Right renal cortex interstitium (tissue), 3 donors: Measurements from ENCODE around the gene SLC17A9. TPM values are rescaled to one million over a fixed set of nuclear protein-coding genes. Genes with fewer than 3 reads are reported as not detected.
"Not testable (repeated sequence)": the region's sequence is repeated elsewhere in the genome, so short reads cannot be mapped to it uniquely, and the experiment has no call there.

Experiments used
- DNase-seq, 3 donors: peaks; one replicate each; pipeline ENCODE4 v3.0.0-alpha.2; 2013; ENCODE audit warnings: low read depth in 3 of 3, low spot score in 2 of 3
- polyA plus RNA-seq, 3 donors: library from polyadenylated mRNA; unstranded; fragments of 120-200 nt; gene quantifications; one replicate each; pipeline ENCODE4 v1.2.1, GENCODE V29; 2013; ENCODE audit not compliant: insufficient read length in 3 of 3

SLC17A9 gene
- polyA plus RNA-seq, 3 donors, result 0.95 to 1.2 (median 1.1) TPM

GRCh38 chr20:62953839-62954703 lies 1.6 kb downstream of the SLC17A9 start:
- DNase-seq, result peak in 2 of 3 donors; percentile 52 to 71

GRCh38 chr20:62955519-62956386 lies 3.2 kb downstream of the SLC17A9 start:
- no peak for DNase-seq

GRCh38 chr20:62956387-62957135 lies 4.1 kb downstream of the SLC17A9 start:
- DNase-seq, result no peak

- DNase-seq, result no peak
Measured at GRCh38 chr20:62957136-62958117, 4.9 kb downstream of the SLC17A9 start.

DNA sequence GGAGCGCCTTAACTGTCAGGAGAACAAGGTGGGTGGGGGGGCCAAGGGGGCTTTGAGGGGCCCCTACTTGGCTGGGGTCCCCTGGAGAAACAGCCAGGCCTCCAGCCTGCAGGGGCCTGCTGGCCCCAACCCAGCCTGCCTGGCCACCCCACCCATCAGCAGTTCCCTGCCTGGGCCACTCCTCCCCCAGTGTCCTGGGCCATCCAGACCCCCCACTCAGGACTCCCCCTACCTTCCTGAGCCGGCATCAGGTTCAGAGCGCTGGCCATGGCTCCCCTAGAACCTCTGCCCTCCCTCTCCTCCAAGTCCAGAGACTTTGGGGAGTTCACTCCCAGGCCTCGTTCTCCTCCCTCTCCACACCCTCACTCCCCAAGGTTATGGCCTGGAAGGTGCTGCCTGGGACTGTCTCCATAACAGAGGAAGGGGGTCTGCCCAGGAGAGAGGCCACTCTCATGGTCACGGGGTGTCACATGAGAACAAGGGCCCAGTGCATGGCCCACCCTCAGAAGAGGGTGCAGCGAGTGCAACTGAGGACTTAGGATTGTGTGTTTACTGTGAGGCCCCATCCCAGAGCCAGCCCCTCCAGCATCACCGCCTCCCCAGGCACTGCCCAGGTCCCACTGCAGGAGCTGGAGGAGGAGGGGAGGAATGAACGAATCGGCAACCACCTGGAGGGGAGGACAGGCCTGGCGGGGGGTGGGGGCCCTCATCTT lies 6.0 kb downstream of the SLC17A9 start:
- no peak for DNase-seq

- DNase-seq, result no peak
Measured at GRCh38 chr20:62959101-62959971, 6.8 kb downstream of the SLC17A9 start.

GRCh38 chr20:62959998-62960436 lies 7.5 kb downstream of the SLC17A9 start:
- no peak for DNase-seq

DNA sequence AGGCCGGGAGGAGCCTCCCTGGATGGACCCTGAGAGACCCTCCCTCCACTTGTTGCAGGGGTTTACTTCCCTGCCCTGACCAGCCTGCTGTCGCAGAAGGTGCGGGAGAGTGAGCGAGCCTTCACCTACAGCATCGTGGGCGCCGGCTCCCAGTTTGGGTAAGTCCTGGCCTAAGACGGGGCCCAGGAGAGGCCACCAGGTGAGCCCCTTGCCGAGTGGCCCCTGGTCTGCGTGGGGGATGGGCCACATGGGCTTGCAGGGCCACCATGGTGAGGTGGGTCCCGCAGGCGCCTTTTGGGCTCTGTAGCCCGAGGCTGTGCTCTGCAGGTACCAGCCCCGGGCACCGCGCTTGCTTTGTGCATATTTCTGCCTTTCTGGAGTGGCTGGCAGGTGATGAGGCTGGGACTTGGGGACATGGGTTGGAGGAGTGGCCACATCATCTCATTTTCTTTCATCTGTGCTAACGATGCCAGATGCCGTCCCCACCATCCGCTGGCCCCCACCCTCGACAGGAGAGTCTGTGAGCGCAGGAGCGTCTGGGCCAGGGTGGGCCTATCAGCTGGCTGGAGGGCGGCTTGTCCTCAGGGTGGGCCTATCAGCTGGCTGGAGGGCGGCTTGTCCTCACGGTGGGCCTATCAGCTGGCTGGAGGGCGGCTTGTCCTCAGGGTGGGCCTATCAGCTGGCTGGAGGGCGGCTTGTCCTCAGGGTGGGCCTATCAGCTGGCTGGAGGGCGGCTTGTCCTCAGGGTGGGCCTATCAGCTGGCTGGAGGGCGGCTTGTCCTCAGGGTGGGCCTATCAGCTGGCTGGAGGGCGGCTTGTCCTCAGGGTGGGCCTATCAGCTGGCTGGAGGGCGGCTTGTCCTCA lies 8.2 kb downstream of the SLC17A9 start:
- DNase-seq, result not testable (repeated sequence)

DNA sequence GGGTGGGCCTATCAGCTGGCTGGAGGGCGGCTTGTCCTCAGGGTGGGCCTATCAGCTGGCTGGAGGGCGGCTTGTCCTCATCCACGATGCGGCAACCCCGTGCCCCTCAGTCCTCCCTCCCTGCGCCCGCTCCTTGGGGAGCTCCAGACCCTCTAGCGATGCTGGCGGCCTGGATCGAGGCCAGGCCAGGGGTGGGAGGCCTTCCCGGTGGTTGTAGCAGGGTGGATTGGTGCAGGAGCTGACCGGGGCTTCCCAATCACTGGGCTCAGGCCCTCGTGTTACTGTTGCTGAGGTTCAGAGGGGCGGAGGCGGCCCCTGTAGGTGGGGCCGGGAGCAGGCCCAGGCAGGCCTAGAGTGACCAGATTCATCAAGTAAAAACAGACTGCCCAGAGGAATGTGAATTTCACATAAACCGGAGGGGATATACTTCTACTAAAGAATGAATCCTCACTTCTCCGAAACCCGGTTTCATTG lies 8.8 kb downstream of the SLC17A9 start:
- no peak for DNase-seq

DNA sequence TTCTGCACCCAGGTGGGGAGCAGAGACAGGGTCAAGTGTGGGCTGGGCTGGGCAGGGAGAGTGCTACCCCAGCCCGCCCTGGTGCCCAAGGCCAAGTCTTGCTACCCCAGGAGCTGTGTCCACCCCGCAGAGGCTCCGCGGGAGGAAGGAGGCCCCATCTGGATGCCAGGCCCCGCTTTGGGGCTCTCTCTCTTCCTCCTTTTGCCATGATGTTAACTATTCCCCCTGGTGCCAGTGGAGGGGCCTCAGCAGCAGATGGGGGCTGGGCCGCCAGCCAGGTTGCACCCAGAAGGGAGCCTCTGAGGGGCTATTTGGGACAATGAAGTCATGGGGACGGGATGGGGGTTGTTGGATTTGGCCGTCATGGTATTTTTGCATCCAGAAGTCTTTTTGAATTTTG lies 9.3 kb downstream of the SLC17A9 start:
- DNase-seq, result no peak

DNA sequence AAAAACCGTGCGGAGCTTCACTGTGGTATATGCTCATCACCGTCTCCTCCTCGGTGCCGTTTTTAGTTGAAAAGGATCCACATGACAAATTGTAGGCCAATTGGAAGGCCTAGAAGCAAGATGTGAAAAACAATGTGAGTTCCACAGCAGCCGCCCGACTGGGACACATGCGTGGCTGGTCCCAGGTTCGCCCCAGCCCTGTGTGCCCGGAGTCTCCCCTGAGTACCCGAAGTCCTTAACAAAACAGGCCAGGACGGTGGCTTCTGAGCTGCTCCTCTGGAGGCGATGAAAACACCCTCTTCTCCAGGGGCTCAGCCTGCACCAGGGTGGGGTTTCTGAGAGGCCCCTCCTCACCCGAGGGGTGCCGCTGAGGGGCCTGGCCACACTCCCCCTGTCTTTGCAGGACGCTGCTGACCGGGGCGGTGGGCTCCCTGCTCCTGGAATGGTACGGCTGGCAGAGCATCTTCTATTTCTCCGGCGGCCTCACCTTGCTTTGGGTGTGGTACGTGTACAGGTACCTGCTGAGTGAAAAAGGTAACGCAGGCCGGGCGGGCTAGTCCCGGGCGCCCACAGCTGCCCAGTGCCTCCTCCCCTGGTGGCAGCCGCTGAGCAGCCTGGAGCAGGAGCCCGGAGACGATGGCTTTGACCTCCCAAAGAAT lies 9.8 kb downstream of the SLC17A9 start:
- no peak for DNase-seq

- DNase-seq, result no peak
Measured at GRCh38 chr20:62962891-62963613, 10.5 kb downstream of the SLC17A9 start.

- no peak for DNase-seq
Measured at GRCh38 chr20:62963614-62964397, 11.3 kb downstream of the SLC17A9 start.

- DNase-seq, result no peak
Measured at GRCh38 chr20:62964700-62965099, 12.2 kb downstream of the SLC17A9 start.

- DNase-seq, result no peak
Measured at GRCh38 chr20:62965363-62965771, 12.9 kb downstream of the SLC17A9 start.
